OCI-LY7 (cell line): ENCODE data around the gene SELPLG. TPM values are rescaled to one million over a fixed set of nuclear protein-coding genes. Genes with fewer than 3 reads are reported as not detected.

Experiments used
- BruUV-seq: library from RNA; stranded (reverse); fragments of 400-500 nt; replicated peaks from 2 replicates; lab custom pipeline; 2021; lab: Mats Ljungman, UMichigan
- CTCF ChIA-PET: fragments of 300-600 bp; sonication (Branson Sonifier 250); formaldehyde crosslinking; loops from one replicate; lab custom pipeline; 2022; ENCODE audit warnings: antibody characterized with exemption; ENCODE audit not compliant: unreplicated experiment; lab: Charles Lee
- POLR2A ChIA-PET: fragments of 300-600 bp; sonication (Branson Sonifier 250); formaldehyde crosslinking; loops from one replicate; lab custom pipeline; 2022; ENCODE audit warnings: antibody characterized with exemption; lab: Charles Lee
- DNase-seq: peaks from one replicate; pipeline ENCODE4 v3.0.0-alpha.2; 2015; ENCODE audit warnings: low spot score
- H2AFZ ChIP-seq: fragments of 200-600 bp; sonication (generic), shearing (Covaris generic); 2 replicates; pipeline ENCODE4 v1.6.1; 2014; ENCODE audit warnings: mild to moderate bottlenecking, antibody characterized with exemption, low read length, moderate library complexity
- H3K27ac ChIP-seq: fragments of 200-600 bp; sonication (generic); 2 replicates; pipeline ENCODE4 v1.5.1; 2014; ENCODE audit warnings: mixed run types, low read depth, mild to moderate bottlenecking, moderate library complexity, low read length, inconsistent platforms; ENCODE audit not compliant: poor library complexity, severe bottlenecking
- H3K36me3 ChIP-seq: fragments of 200-600 bp; sonication (generic); 2 replicates; pipeline ENCODE4 v1.6.1; 2014; ENCODE audit warnings: mild to moderate bottlenecking, antibody characterized with exemption, low read length, moderate library complexity, mixed read lengths; ENCODE audit not compliant: insufficient read depth
- H3K4me1 ChIP-seq: fragments of 200-600 bp; sonication (generic); 2 replicates; pipeline ENCODE4 v1.5.1; 2014; ENCODE audit warnings: mild to moderate bottlenecking, low read length; ENCODE audit not compliant: insufficient read depth, poor library complexity, severe bottlenecking
- H3K4me2 ChIP-seq: fragments of 200-600 bp; sonication (generic); 2 replicates; pipeline ENCODE4 v1.6.1; 2014; ENCODE audit warnings: mild to moderate bottlenecking, low read length
- H3K4me3 ChIP-seq: fragments of 200-600 bp; sonication (generic); 2 replicates; pipeline ENCODE4 v1.5.1; 2014; ENCODE audit warnings: mild to moderate bottlenecking, low read depth, low read length; ENCODE audit not compliant: poor library complexity, severe bottlenecking
- H3K79me2 ChIP-seq: fragments of 200-600 bp; sonication (generic); 2 replicates; pipeline ENCODE4 v1.6.1; 2016; ENCODE audit warnings: low read depth, mild to moderate bottlenecking, low read length, moderate library complexity, mixed read lengths; ENCODE audit not compliant: insufficient read depth
- H3K9me2 ChIP-seq: fragments of 200-600 bp; sonication (generic); 2 replicates; pipeline ENCODE4 v1.6.1; 2016; ENCODE audit warnings: mild to moderate bottlenecking, low read length, mixed read lengths; ENCODE audit not compliant: insufficient read depth
- H3K9me3 ChIP-seq: fragments of 200-600 bp; sonication (generic); 2 replicates; pipeline ENCODE4 v1.6.1; 2014; ENCODE audit warnings: mild to moderate bottlenecking, mixed run types, low read length, mixed read lengths
- H4K20me1 ChIP-seq: fragments of 200-600 bp; sonication (generic); 2 replicates; pipeline ENCODE4 v1.6.1; 2014; ENCODE audit warnings: mild to moderate bottlenecking, antibody characterized with exemption, low read length, moderate library complexity, mixed read lengths; ENCODE audit not compliant: insufficient read depth
- CTCF ChIP-seq: fragments of 200-600 bp; sonication (generic); conservative IDR thresholded peaks from 2 replicates; pipeline ENCODE4 v1.5.1; 2014; ENCODE audit warnings: mild to moderate bottlenecking, antibody characterized with exemption, low read length, moderate library complexity, mixed read lengths
- EZH2phosphoT487 ChIP-seq: fragments of 200-600 bp; sonication (generic); IDR thresholded peaks from 2 replicates; pipeline ENCODE4 v1.6.1; 2018; ENCODE audit warnings: low read depth, borderline replicate concordance, mild to moderate bottlenecking, mixed run types, antibody characterized with exemption, low read length, moderate library complexity, mixed read lengths
- intact Hi-C: fragments of 100-400 bp; cut with micrococcal nuclease; formaldehyde crosslinking; loops from one replicate; pipeline ENCODE4 v1.10.0; 2022; ENCODE audit not compliant: unreplicated experiment
- total RNA-seq, 2 experiments: library from RNA; depleted of rRNA in 1 of 2; stranded (reverse); fragments of >200 nt in 1 of 2; shearing (Covaris generic) in 1 of 2; gene quantifications; 2 replicates each; pipeline ENCODE4 v1.2.3, GENCODE V29; 2014 to 2022

SELPLG gene
- total RNA-seq, 2 experiments from 2014 or later, result 20.0 to 21.0 TPM

- CTCF ChIA-PET, result no interaction called here
- no peak overlapping the region for H2AFZ ChIP-seq
- no peaks in the 10 kb centered on the region for H4K20me1 ChIP-seq
- TF ChIP-seq EZH2phosphoT487 (no peak), CTCF (no peak)
- intact Hi-C loops, result no loop called here
- no peak overlapping the region for H3K27ac ChIP-seq
- peaks cover 4% of the 10 kb centered on the region; the same call in 1 of the 2 replicates for H3K79me2 ChIP-seq
- H3K9me2 ChIP-seq, result no peaks in the 10 kb centered on the region
- BruUV-seq, result TSS peak; percentile 1
- H3K4me1 ChIP-seq, result peaks cover 82% of the 10 kb centered on the region
- no peak overlapping the region for H3K4me3 ChIP-seq
- DNase-seq, result no peak
- no peak overlapping the region for H3K4me2 ChIP-seq
- peaks cover 77% of the 10 kb centered on the region for H3K36me3 ChIP-seq
- POLR2A ChIA-PET, result interaction anchor here (0.6 to 6.9 kb wide), 3 partner anchors 12 to 91 kb away, joined by 5 to 174 read pairs (median 20); partner anchors contain the start of gene SELPLG
- H3K9me3 ChIP-seq, result no peaks in the 10 kb centered on the region
Observed at GRCh38 chr12:108649669-108650068, 16.0 kb upstream of the SELPLG start.

- Histone ChIP-seq H3K4me2 (no peak overlapping the region), H3K36me3 (peaks cover 82% of the 10 kb centered on the region), H3K9me3 (no peaks in the 10 kb centered on the region), H4K20me1 (no peaks in the 10 kb centered on the region), H3K27ac (no peak overlapping the region), H2AFZ (no peak overlapping the region), H3K4me3 (no peak overlapping the region), H3K9me2 (no peaks in the 10 kb centered on the region), H3K79me2 (peaks cover 4% of the 10 kb centered on the region; the same call in 1 of the 2 replicates), H3K4me1 (peaks cover 82% of the 10 kb centered on the region)
- intact Hi-C loops, result no loop called here
- ChIA-PET CTCF (no interaction called here), POLR2A (interaction anchor here (3.1 to 6.9 kb wide), 2 partner anchors 11 to 15 kb away, joined by 20 to 174 read pairs; partner anchors contain the start of gene SELPLG)
- no TSS peak for BruUV-seq
- no peak for TF ChIP-seq CTCF
- no peak for TF ChIP-seq EZH2phosphoT487
- no peak for DNase-seq
Observed at GRCh38 chr12:108649126-108649525, 15.4 kb upstream of the SELPLG start.

- DNase-seq, result no peak
- Histone ChIP-seq H4K20me1 (no peaks in the 10 kb centered on the region), H3K79me2 (peaks cover 9% of the 10 kb centered on the region; the same call in 1 of the 2 replicates), H3K27ac (no peak overlapping the region), H3K9me2 (no peaks in the 10 kb centered on the region), H3K4me2 (no peak overlapping the region), H3K4me3 (no peak overlapping the region), H2AFZ (no peak overlapping the region), H3K9me3 (no peaks in the 10 kb centered on the region), H3K36me3 (peaks cover 90% of the 10 kb centered on the region), H3K4me1 (peaks cover 82% of the 10 kb centered on the region)
- no TSS peak for BruUV-seq
- intact Hi-C loops, result no loop called here
- POLR2A ChIA-PET, result no interaction called here
- CTCF ChIA-PET, result interaction anchor here (0.6 kb wide), 1 partner anchor 449 kb away, joined by 4 read pairs; the partner anchor contains the start of gene UNG
- TF ChIP-seq CTCF (no peak), EZH2phosphoT487 (no peak)
Observed at GRCh38 chr12:108648371-108648770, 14.7 kb upstream of the SELPLG start.
